ENCODE data around the gene CTR9. TPM values are rescaled to one million over a fixed set of nuclear protein-coding genes. Genes with fewer than 3 reads are reported as not detected.
A peak's percentile ranks its signal among the peaks of the same experiment; 100 is the strongest.

CTR9 gene
- total and polyA plus RNA-seq, 5 donors from 2014 or later: 27.9 to 52.2 (median 46.4) TPM

GRCh38 chr11:10728789-10729472 lies 22.1 kb upstream of the CTR9 start:
- peaks cover 0 to 13% (median 9%) of the 10 kb centered on the region in 4 donors for H3K4me1 Mint-ChIP-seq

GRCh38 chr11:10730151-10730550 lies 20.9 kb upstream of the CTR9 start:
- Mint-ChIP-seq H3K9me3 (no peaks in the 10 kb centered on the region), H3K27ac (no peak overlapping the region), H3K4me3 (no peak overlapping the region), H3K4me1 (peaks cover 0 to 12% (median 8%) of the 10 kb centered on the region in 4 donors), H3K27me3 (peaks cover 27% of the 10 kb centered on the region), H3K36me3 (peaks cover 3% of the 10 kb centered on the region)
- Histone ChIP-seq H3K4me1 (ENCODE audit: control insufficient read depth, insufficient read depth, low read length, poor library complexity, severe bottlenecking) (no peaks in the 10 kb centered on the region), H3K27ac (ENCODE audit: insufficient read depth, low read length, poor library complexity, severe bottlenecking) (no peak overlapping the region), H3K9me3 (ENCODE audit: control insufficient read depth in 2 of 2, low read length in 2 of 2) (no peaks in the 10 kb centered on the region), H3K4me3 (ENCODE audit: low read depth, low read length) (no peak overlapping the region), H3K36me3 (ENCODE audit: control insufficient read depth, insufficient read depth, low read length) (no peaks in the 10 kb centered on the region), H3K27me3 (ENCODE audit: control insufficient read depth, insufficient read depth, low read length) (no peaks in the 10 kb centered on the region)
- no peak for ATAC-seq (ENCODE audit: low read depth in 2 of 2)
- no peak for DNase-seq

More at GRCh38 chr11:10728789-10729472, 22.1 kb upstream of the CTR9 start:
- Histone ChIP-seq H3K4me1 (ENCODE audit: control insufficient read depth, insufficient read depth, low read length, poor library complexity, severe bottlenecking) (no peaks in the 10 kb centered on the region), H3K27ac (ENCODE audit: insufficient read depth, low read length, poor library complexity, severe bottlenecking) (no peak overlapping the region), H3K27me3 (ENCODE audit: control insufficient read depth, insufficient read depth, low read length) (no peaks in the 10 kb centered on the region), H3K4me3 (ENCODE audit: low read depth, low read length) (no peak overlapping the region), H3K9me3 (ENCODE audit: control insufficient read depth in 2 of 2, low read length in 2 of 2) (no peaks in the 10 kb centered on the region), H3K36me3 (ENCODE audit: control insufficient read depth, insufficient read depth, low read length) (no peaks in the 10 kb centered on the region)
- Mint-ChIP-seq H3K36me3 (peaks cover 3% of the 10 kb centered on the region), H3K27ac (no peak overlapping the region), H3K4me3 (no peak overlapping the region), H3K9me3 (no peaks in the 10 kb centered on the region), H3K27me3 (peaks cover 31% of the 10 kb centered on the region)
- ATAC-seq (ENCODE audit: low read depth in 2 of 2) (no peak), DNase-seq (no peak)

GRCh38 chr11:10731064-10731680 lies 19.9 kb upstream of the CTR9 start:
- DNase-seq (no peak), ATAC-seq (ENCODE audit: low read depth in 2 of 2) (no peak)
- H3K4me3 ChIP-seq (ENCODE audit: low read depth, low read length): no peak overlapping the region
- Mint-ChIP-seq H3K4me3 (no peak overlapping the region), H3K36me3 (peaks cover 3% of the 10 kb centered on the region), H3K4me1 (peaks cover 0 to 11% (median 5%) of the 10 kb centered on the region in 4 donors), H3K27me3 (peaks cover 20% of the 10 kb centered on the region), H3K9me3 (no peaks in the 10 kb centered on the region), H3K27ac (no peak overlapping the region)
- no peak overlapping the region for H3K27ac ChIP-seq (ENCODE audit: insufficient read depth, low read length, poor library complexity, severe bottlenecking)
- H3K36me3 ChIP-seq (ENCODE audit: control insufficient read depth, insufficient read depth, low read length): no peaks in the 10 kb centered on the region
- H3K4me1 ChIP-seq (ENCODE audit: control insufficient read depth, insufficient read depth, low read length, poor library complexity, severe bottlenecking): peaks cover 5% of the 10 kb centered on the region
- no peaks in the 10 kb centered on the region for H3K27me3 ChIP-seq (ENCODE audit: control insufficient read depth, insufficient read depth, low read length)
- no peaks in the 10 kb centered on the region for H3K9me3 ChIP-seq (ENCODE audit: control insufficient read depth in 2 of 2, low read length in 2 of 2)

GRCh38 chr11:10735481-10736475 lies 15.3 kb upstream of the CTR9 start:
- Mint-ChIP-seq H3K4me1 (peaks cover 0 to 10% (median 6%) of the 10 kb centered on the region in 4 donors), H3K4me3 (peak overlapping the region in 3 of 4 donors; percentile 68 to 77 (median 73)), H3K36me3 (peaks cover 3% of the 10 kb centered on the region), H3K27me3 (peaks cover 20% of the 10 kb centered on the region), H3K9me3 (no peaks in the 10 kb centered on the region), H3K27ac (peak overlapping the region in 1 of 3 donors; percentile 71)
- no peaks in the 10 kb centered on the region for H3K27me3 ChIP-seq (ENCODE audit: control insufficient read depth, insufficient read depth, low read length)
- H3K27ac ChIP-seq (ENCODE audit: insufficient read depth, low read length, poor library complexity, severe bottlenecking): no peak overlapping the region
- peak overlapping the region; percentile 48 for H3K4me3 ChIP-seq (ENCODE audit: low read depth, low read length)
- H3K9me3 ChIP-seq (ENCODE audit: control insufficient read depth in 2 of 2, low read length in 2 of 2): no peaks in the 10 kb centered on the region
- H3K36me3 ChIP-seq (ENCODE audit: control insufficient read depth, insufficient read depth, low read length): no peaks in the 10 kb centered on the region
- peak; percentile 98 for ATAC-seq (ENCODE audit: low read depth in 2 of 2)
- peaks cover 5% of the 10 kb centered on the region for H3K4me1 ChIP-seq (ENCODE audit: control insufficient read depth, insufficient read depth, low read length, poor library complexity, severe bottlenecking)
- peak; percentile 73 to 81 (median 76) for DNase-seq

GRCh38 chr11:10742460-10743208 lies 8.4 kb upstream of the CTR9 start:
- DNase-seq (peak in 2 of 3 donors; percentile 21 to 71), ATAC-seq (ENCODE audit: low read depth in 2 of 2) (peak; percentile 70 to 75)
- peak overlapping the region; percentile 26 for H3K4me3 ChIP-seq (ENCODE audit: low read depth, low read length)
- Mint-ChIP-seq H3K27me3 (peaks cover 4% of the 10 kb centered on the region), H3K36me3 (no peaks in the 10 kb centered on the region), H3K27ac (peak overlapping the region in 1 of 3 donors; percentile 69), H3K4me3 (peak overlapping the region; percentile 2 to 56 (median 29)), H3K9me3 (no peaks in the 10 kb centered on the region), H3K4me1 (peaks cover 16 to 29% (median 21%) of the 10 kb centered on the region in 4 donors)
- H3K27me3 ChIP-seq (ENCODE audit: control insufficient read depth, insufficient read depth, low read length): no peaks in the 10 kb centered on the region
- no peak overlapping the region for H3K27ac ChIP-seq (ENCODE audit: insufficient read depth, low read length, poor library complexity, severe bottlenecking)
- H3K9me3 ChIP-seq (ENCODE audit: control insufficient read depth in 2 of 2, low read length in 2 of 2): no peaks in the 10 kb centered on the region
- peaks cover 22% of the 10 kb centered on the region for H3K4me1 ChIP-seq (ENCODE audit: control insufficient read depth, insufficient read depth, low read length, poor library complexity, severe bottlenecking)
- no peaks in the 10 kb centered on the region for H3K36me3 ChIP-seq (ENCODE audit: control insufficient read depth, insufficient read depth, low read length)

- peak in 2 of 3 donors; percentile 11 to 45 for DNase-seq
- no peaks in the 10 kb centered on the region for H3K27me3 Mint-ChIP-seq
- H3K27ac ChIP-seq (ENCODE audit: insufficient read depth, low read length, poor library complexity, severe bottlenecking): no peak overlapping the region
- ATAC-seq (ENCODE audit: low read depth in 2 of 2): peak; percentile 38 to 55
- no peaks in the 10 kb centered on the region for H3K9me3 Mint-ChIP-seq
- peak overlapping the region; percentile 26 for H3K4me3 ChIP-seq (ENCODE audit: low read depth, low read length)
- peaks cover 22% of the 10 kb centered on the region for H3K4me1 ChIP-seq (ENCODE audit: control insufficient read depth, insufficient read depth, low read length, poor library complexity, severe bottlenecking)
- H3K27me3 ChIP-seq (ENCODE audit: control insufficient read depth, insufficient read depth, low read length): no peaks in the 10 kb centered on the region
- peak overlapping the region; percentile 13 to 77 (median 68) for H3K4me3 Mint-ChIP-seq
- no peaks in the 10 kb centered on the region for H3K36me3 ChIP-seq (ENCODE audit: control insufficient read depth, insufficient read depth, low read length)
- H3K4me1 Mint-ChIP-seq: peaks cover 16 to 29% (median 21%) of the 10 kb centered on the region in 4 donors
- H3K27ac Mint-ChIP-seq: peak overlapping the region; percentile 74 to 92 (median 75)
- no peaks in the 10 kb centered on the region for H3K9me3 ChIP-seq (ENCODE audit: control insufficient read depth in 2 of 2, low read length in 2 of 2)
- H3K36me3 Mint-ChIP-seq: no peaks in the 10 kb centered on the region
Observed at GRCh38 chr11:10743354-10744000, 7.6 kb upstream of the CTR9 start.

All from CD4-positive, CD25-positive, alpha-beta regulatory T cell (primary cell).